CD4-positive, alpha-beta T cell treated with Interleukin-12 subunit alpha and Interleukin-12 subunit beta, for 1 hour (primary cell): ENCODE data around the gene GNB1.

Source experiments
- DNase-seq: peaks from one replicate; pipeline ENCODE4 v3.0.0-alpha.2; 2020

The GNB1 gene

DNA sequence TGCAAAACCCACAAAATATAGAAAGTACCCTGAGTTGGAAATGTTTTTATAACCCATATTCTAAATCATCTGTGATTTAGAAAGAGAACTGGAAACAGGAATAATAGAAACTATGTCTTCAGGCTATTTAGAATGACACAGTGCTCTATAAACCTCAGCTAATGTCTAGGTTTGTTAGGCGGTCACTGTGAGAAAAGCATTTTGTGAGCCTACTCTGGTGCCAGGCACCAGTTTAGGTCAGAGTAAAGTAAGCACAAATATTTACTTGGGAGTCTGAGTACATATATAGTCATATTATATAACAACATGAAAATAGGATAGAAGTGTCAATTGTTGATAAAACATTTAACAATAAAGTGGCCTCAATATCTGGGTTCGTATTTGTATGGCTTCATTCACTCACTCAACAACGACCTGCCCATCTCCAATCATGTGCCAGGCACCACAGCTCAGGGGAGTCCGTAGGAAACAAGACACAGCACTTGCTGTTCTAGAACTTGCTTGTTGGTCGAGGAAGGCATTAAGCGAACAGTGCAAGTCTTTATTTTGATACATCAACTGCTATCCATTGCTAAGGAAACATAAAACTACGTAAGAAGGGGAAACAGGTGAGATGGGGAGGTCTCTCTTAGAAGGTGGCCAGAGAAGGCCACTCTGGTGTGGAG lies 37.2 kb downstream of the GNB1 start:
- no peak for DNase-seq

DNA sequence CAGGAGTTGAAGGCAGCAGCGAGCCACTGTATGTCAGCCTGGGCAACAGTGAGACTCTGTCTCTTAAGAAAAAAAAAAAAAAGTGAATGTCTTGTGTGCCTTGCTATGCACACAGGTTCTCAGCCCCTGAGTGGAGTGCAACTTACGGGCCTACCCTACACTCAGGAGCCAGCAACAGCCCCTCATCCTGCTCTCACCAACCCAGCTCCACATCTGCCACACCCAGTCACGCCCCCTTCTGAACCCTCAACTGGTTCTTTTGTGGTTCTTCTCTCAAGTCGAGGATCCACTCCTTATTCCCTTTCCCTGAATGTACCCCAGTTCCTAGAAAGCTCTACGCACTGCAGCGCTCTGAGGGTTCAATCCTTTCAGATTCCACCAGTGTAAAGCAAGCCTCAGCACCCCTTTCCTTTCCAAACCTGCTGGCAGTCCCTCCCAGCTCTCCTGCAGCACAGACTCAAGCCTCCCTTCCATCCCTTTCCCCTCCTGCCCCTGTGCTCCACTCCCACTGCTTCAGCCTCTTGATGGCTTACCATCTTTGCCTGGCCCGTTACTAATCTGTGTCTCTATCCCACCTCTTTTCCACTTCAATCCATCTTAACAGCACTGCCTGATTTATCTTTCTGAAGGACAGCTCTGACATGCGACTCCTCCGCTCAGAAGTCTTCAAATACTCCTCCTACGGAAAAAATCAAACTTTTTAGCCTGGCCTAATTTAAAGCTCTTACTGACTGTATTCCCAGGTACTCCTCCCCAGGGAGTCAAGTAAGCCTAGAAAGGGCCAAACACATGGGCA lies 38.1 kb downstream of the GNB1 start:
- DNase-seq: no peak

DNA sequence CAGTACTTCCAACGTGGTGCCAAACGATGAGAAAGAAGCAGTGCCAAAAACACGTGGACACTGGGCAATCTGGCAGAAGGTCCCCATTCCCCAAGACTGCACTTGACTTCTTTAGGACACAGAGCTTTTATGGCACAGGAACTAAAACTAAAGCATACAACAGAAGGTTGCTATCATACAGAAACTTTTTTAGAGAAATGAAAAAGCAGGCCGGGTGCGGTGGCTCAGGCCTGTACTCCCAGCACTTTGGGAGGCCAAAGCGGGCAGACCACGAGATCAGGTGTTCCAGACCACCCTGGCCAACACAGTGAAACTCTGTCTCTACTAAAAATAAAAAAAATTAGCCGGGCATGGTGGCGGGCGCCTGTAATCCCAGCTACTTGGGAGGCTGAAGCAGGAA lies 43.0 kb downstream of the GNB1 start:
- no peak for DNase-seq

DNA sequence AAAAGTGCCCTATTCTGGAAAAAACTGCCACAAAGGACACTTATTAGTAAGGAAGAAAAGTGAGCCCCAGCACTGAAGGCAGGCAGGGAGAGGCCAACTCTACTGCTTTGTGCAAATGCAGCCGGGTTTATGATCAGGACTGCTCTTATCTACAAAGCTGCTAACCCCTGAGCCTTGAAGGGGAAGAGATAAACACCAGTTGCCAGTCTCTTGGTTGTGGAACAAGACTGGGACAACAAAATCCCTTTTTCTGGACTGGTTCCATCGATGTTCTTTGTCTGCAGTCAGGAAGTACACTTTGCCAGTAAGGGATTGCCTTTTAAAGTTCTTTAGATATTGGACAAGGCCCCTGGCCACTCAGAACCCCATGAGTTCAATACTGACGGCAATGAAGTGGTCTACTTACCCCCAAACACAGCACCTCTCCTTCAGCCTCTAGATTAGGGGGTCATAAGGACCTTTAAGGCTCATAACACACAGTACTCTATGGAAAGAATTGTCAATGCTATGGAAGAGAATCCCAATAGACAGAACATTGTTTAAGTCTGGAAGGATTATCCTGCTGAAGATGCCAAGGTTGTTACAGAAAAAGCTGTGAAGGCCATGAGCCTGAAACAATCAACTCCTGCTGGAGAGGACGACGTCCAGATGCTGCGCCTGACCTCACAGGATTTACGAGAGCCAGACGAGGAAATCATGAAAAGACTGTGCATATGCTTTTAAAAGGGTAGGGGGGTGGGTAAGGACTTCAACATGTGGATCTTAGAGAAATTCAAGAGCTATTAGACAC lies 43.6 kb downstream of the GNB1 start:
- DNase-seq: no peak

DNA sequence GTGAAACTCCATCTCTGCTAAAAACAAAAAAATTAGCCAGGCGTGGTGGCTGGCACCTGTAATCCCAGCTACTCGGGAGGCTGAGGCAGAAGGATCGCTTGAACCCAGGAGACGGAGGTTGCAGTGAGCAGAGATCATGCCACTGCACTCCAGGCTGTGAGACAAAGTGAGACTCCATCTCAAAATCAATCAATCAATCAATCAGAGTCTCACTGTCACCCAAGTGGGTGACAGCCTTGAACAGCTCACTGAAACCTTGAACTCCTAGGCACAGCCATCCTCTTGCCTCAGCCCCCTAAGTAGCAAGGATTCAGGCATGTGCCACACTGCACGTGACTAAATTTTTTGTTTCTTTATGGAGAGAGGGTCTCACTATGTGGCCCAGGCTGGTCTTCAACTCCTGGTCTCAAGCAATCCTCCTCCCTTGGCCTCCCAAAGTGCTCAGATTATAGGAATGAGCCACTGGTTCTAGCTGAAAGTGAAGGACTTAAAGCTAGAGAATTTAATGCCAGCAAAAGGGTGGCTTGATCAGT lies 44.4 kb downstream of the GNB1 start:
- DNase-seq: no peak

DNA sequence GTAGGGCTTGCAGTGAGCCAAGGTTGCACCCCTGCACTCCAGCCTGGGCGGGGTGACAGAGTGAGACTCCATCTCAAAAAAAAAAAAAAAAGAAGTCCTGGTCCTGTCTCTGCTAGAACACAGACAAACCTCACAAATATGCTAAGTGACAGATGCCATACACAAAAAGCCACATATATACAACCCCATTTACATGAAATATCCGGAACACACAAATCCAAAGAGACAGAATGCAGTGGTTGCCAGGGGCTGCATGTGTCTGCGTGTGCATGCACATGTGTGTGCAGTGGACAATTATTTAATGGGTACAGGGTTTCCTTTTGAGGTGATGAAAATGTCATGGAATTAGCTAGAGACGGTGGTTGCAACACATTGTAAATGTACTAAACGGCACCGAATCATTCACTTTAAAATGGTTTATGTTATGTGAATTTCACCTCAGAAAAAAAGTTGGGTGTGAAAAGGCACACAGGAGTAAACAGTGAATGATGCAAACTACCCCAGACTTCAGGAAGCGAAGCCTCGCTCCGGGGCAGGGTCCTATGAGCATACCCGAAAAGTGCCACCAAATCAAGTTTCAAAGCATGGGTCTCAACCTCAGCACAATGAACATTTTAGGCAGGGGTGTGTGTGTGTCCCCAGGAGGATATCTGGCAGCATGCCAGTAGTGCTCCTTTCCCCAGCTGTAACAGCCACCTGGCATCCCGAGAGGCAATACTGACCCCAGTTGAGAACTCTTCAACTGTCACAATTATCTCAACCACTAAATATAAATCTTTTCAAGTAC lies 48.3 kb downstream of the GNB1 start:
- DNase-seq: no peak

DNA sequence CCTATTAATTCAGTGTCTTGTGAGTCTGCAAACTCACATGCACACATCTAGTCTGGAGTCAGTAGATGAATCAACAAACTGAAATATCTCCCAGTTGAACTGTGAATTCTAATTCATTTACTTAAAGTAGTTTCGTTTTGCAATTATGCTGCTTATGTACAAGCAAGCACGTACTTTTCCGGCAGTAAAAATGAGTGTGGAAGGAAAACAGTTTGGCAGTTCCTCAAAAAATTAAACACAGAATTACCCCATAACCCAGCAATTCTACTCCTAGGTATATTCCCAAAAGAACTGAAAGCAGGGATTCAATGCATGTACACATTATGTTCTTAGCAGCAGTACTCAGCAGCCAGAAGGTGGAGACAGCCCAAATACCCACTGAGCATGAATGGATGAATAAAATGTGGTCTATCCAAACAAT lies 49.3 kb downstream of the GNB1 start:
- DNase-seq: no peak

DNA sequence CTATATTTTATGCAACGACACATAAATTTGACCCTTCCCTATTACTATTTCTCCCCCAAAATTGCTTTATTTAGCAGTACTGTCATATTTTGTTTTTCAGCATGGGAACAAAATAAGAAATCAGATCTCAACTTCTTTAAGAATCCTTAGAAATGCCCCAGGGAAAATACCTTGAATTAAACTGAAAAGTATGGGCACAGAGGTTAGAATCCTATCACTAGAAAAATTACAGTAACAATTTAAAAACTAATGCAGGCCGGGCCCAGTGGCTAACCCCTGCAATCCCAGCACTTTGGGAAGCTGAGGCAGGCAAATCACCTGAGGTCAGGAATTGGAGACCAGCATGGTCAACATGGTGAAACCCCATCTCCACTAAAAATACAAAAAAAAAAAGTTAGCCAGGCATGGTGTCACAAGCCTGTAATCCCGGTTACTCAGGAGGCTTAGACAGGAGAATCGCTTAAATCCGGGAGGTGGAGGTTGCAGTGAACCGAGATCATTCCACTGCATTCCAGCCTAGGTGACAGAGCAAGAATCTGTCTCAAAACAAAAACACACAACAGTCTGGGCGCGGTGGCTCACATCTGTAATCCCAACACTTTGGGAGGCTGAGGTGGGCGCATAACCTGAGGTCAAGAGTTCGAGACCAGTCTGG lies 51.4 kb downstream of the GNB1 start:
- DNase-seq: no peak

DNA sequence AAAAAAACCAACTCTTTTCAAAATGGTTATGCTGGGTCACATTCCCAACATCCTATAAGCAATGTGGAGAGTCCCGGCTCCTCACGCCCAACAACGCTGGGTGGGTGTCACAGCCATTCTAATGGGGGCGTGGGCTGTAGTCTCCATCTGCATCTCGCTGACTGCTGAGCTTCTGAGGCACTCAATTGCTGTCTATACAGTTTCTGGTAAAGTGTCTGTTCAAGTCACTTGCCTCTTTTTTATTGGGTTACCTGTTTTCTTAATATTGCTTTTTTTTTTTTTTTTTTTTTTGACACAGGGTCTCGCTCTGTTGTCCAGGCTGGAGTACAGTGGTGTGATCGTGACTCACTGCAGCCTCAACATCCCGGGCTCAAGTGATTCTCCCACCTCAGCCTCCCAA lies 54.8 kb downstream of the GNB1 start:
- no peak for DNase-seq

DNA sequence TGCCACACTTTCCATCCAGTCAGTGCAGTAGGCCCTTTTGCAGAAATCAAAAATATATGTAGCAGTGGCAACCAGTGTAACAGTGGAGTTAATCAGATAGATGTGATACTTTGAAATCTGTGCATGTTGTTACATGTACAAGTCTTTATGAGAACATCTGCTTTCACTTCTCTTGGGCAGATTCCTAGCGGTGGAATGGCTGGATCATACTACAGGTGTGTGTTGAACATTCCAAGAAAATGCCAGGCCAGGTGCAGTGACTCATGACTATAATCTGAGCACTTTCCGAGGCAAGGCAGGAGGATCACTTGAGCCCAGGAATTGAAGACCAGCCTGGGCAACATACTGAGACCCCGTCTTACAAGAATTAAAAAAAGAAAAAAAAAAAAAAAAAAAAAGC lies 55.3 kb downstream of the GNB1 start:
- no peak for DNase-seq

DNA sequence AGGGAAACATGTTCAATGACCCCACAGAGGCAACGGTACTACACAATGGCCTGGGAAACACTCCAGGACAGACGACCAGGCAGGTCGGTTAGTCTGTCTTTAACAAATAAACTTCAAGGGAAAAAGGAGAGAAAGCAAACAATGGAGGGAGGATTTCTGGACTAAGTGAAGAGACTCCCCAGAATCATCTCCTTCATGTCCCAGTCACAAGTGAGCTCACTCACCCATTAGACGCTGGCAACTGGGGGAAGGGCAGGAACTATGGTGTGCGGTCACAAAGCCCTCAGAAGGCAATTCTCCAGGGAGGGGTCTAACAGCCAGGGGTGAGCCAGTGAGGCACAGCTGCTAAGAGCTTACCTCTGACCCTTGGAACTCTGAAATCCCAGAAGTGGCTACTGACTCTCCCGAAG lies 57.0 kb downstream of the GNB1 start:
- DNase-seq: no peak

DNA sequence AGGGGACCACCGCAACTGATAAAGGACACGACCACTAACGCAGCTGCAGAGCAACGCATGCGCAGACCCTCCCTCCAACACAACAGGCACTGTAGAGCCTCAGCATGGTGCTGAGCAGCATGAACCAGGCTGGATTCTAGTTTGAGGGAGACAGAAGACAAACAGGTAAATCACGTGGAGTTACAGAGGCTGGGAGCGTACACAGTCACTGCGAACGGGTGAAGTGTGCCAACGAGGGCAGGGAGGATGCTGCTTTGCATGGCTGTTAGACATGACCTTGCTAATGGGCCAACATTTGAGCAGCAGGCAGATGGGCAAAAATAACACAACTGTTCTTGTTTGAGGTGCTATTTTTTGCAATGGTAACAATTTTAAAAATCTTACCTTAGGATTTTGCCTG lies 57.4 kb downstream of the GNB1 start:
- no peak for DNase-seq

DNA sequence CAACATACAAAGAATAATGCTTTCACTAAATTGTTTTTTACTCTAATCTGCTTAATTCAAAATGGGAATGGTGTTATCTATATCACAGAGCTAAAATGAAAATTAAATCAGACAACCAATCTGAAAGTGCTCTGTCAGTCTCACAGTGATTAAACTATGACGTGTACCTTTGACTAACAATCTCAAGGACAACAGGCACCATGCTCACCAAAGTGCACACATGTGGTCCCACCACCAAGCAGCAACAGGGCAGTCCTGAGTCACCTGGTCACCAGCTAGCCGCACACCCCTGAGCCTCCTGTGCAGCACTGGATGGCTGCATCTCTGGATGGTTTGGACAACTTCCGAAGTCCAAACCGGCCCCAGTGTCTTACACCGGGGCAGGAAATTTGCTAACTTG lies 58.1 kb downstream of the GNB1 start:
- DNase-seq: no peak

DNA sequence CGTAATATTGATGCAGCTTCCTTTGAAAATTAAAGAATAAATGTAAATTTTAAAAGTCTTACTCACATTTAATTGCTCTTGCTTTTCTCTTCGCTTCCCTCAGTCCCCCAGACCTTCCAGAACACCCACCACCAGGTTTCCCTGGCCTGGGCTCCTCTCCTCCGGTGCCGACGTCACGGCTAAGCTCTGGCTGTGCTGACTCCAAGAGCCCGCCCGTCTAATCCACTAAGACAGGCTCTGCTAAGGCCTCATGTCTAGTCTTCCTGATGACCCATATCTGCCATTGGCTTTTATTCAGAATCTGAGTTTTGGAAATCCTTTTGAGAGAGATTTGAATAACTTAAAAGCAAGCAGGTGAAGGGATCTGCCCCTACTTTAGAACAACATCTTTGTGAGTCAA lies 58.7 kb downstream of the GNB1 start:
- DNase-seq: no peak

DNA sequence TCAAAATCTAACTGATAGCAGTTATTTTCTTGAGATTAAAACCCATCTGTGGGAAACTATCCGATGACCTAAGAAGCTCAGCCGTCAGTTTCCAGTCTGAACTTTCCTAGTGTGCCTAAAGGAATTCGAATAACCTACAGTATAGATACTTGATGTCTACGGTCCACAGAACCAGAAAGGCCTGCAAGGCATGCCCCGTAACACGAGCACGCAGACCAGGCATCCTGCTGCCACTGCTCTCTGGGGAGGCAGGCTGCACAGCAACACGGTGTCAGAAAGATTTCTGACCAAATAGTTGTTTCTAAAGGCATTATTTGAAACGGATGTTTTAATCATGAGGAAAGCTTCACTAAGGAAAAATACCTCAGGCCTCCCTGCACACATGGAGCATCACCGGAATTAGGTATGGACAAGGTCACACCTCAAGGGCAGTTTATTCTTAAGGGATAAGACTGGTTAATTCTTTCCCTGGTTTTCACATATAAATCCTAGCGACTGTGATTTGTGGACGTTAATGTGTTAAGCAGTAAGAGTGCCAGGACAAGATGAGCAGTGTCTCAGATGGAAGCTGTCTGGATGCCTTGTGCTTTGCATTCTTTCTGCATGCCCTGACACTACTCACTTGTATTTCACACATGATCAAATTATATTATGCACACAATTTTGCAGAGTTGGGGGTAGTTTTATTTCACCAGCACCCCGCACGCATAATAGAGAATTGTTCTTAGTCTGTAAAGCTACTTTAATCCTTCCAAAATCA lies 63.6 kb downstream of the GNB1 start:
- no peak for DNase-seq

DNA sequence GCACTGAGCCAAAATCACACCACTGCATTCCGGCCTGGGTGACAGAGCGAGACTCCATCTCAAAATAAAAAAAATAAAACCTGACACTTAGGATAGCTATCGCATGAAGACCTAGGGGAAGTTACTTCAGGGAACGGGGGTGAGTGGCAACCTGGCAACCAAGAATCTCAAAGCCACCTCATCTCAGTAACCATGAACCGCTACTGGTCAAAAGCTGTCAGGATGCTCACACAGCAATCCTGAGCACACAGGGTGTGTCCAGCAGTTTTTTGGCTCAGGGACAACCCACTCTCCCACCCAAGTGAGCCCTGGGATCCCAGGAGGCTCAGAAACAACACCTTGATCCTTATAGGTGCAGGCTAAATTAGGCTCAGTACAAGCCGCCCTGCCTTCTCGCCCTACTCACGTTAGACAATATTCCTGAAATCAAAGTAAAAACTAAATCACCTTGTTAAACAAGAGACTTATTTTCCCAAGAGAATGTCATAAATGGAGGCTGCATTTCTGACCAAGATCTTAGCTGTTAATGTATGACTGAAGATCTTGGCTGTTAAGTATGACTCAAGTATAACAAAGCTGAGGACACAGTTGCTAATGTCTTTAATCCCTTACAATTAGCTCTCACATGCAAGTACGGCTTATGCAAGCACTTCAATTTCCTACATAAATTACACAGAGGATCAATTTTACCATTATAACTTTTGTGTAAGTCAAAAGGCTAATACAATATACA lies 64.4 kb downstream of the GNB1 start:
- DNase-seq: no peak

DNA sequence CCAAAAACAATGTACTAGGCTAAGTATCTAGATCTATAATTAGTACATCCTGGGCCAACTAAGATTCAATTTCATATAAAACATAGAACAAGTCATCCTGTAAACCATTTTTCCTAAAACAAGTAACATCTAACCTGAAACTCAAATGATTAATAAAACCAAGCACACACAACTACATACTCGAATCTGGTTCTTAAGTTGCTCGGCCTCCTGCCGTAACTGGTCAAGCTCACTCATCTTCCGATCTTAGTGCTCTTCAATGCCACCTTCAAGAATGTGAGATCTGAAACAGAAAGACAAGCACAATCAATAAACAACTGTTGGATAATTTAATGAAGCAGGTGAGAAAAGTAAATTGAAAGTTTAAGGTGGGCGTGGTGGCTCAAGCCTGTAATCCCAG lies 65.7 kb downstream of the GNB1 start:
- no peak for DNase-seq

DNA sequence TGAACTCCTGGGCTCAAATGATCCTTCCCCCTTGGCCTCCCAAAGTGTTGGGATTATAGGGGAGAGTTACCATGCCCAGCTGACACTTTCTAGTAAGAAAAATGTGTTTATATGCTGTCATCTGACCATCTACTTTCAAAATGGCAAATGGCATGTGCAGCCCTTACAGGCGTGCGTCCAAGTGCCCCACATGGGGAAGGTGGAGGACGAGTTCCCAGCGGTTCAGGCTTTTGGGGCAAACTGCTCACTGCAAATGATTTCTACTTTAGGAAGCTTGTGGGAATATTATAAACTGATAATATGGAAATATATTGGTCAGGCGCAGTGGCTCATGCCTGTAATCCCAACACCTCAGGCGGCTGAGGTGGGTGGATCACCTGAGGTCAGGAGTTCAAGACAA lies 71.1 kb downstream of the GNB1 start:
- DNase-seq: no peak

DNA sequence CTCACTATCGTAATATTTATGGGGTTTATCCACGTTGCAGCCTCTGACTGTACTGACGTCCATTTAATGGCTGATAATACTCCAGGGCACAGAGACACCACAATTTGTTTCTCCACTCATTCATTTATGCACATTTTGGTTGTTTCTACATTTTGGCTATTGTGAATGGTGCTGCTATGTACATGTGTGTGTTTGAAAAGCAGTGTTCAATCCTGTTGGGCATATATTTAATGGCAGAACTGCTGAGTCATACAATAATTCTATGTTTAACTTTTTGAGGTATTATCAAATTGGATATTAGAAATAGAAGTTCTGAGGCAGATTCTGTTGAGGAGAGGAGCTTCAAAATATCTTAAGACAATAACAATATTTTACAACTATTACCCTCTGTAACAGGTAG lies 73.7 kb downstream of the GNB1 start:
- DNase-seq: no peak

DNA sequence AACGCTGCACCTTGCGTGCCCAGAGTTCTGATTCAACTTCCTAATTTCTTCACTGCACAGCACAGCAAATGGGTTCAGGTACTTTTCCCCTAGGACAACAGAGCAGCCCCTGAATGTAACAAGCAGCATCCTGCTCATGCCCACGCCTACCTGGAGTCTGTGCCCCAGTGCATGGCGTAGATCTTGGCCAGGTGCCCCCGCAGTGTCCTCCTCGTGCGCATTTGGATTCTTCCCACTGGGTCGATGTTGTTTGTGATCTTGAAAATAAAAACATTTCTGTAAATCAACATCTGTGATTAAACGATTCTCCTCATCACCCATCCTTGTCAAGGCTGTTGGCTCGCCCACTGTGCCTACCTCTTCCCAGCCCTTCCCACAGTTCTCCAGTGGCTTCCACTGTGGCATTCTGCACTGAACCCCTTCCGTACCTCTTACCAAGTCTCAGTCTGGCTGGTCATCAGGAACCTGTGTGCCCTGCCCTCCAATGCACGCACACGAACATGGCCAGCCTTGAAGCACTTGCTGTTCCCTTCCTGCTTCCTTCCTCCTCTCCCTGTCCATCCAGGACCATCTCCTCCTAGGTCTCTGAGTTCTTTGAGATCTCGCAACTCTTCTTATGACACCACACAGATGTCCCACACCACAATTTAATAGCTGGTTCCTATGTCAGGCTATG lies 75.1 kb downstream of the GNB1 start:
- no peak for DNase-seq
